Gastrocnemius medialis (tissue), 4 donors: ENCODE data around the gene PCDHGB2.
"Not testable (repeated sequence)": the region's sequence is repeated elsewhere in the genome, so short reads cannot be mapped to it uniquely, and the experiment has no call there.

Experiments
- POLR2A ChIP-seq, 2 donors: fragments of 450-650 bp; IDR thresholded peaks; one replicate each; pipeline ENCODE4 v1.6.1; 2017; ENCODE audit warnings: antibody characterized with exemption in 2 of 2, mild to moderate bottlenecking in 2 of 2, moderate library complexity in 2 of 2
- TF ChIP-seq, protein P1 (sequence below), 5 experiments: fragments of 450-650 bp in 3 of 5; fragments of 200-600 bp in 2 of 5; sonication (generic) in 2 of 5; IDR thresholded peaks in 4 of 5; conservative IDR thresholded peaks in 1 of 5; 1 replicate in 4 of 5; 2 replicates in 1 of 5; pipeline ENCODE4 v1.5.1; 2016 to 2019; ENCODE audit warnings: antibody characterized with exemption in 5 of 5, mild to moderate bottlenecking in 3 of 5, moderate library complexity in 3 of 5

DNA sequence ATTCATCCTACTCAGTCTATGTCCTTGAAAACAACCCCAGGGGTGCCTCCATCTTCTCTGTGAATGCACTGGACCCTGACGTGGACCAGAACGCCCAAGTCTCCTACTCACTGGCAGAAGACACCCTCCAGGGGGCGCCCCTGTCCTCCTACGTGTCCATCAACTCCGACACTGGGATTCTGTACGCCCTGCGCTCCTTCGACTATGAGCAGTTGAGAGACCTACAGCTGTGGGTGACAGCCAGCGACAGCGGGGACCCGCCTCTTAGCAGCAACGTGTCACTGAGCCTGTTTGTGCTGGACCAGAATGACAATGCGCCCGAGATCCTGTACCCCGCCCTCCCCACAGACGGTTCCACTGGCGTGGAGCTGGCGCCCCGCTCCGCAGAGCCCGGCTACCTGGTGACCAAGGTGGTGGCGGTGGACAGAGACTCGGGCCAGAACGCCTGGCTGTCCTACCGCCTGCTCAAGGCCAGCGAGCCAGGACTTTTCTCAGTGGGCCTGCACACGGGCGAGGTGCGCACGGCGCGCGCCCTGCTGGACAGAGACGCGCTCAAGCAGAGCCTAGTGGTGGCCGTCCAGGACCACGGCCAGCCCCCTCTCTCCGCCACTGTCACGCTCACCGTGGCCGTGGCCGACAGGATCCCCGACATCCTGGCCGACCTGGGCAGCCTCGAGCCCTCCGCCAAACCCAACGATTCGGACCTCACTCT, 15.8 kb downstream of the PCDHGB2 start:
- TF ChIP-seq, protein P1, sequence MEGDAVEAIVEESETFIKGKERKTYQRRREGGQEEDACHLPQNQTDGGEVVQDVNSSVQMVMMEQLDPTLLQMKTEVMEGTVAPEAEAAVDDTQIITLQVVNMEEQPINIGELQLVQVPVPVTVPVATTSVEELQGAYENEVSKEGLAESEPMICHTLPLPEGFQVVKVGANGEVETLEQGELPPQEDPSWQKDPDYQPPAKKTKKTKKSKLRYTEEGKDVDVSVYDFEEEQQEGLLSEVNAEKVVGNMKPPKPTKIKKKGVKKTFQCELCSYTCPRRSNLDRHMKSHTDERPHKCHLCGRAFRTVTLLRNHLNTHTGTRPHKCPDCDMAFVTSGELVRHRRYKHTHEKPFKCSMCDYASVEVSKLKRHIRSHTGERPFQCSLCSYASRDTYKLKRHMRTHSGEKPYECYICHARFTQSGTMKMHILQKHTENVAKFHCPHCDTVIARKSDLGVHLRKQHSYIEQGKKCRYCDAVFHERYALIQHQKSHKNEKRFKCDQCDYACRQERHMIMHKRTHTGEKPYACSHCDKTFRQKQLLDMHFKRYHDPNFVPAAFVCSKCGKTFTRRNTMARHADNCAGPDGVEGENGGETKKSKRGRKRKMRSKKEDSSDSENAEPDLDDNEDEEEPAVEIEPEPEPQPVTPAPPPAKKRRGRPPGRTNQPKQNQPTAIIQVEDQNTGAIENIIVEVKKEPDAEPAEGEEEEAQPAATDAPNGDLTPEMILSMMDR (IDR thresholded peaks at IDR 0.05 in 4 of 5, conservative IDR thresholded peaks at IDR 0.05 in 1 of 5): not testable (repeated sequence)
- not testable (repeated sequence) for TF ChIP-seq POLR2A (IDR thresholded peaks at IDR 0.05)
